HUES64 (cell line): Measurements from ENCODE around the gene FAM20A.

ENCODE experiments used
- H3K27ac ChIP-seq: 2 replicates; pipeline ENCODE4 v1.7.0; 2013; ENCODE audit warnings: low read depth, low read length, inconsistent platforms
- H3K27me3 ChIP-seq: 2 replicates; pipeline ENCODE4 v1.6.1; 2013; ENCODE audit warnings: mild to moderate bottlenecking, low read length; ENCODE audit not compliant: insufficient read depth
- H3K36me3 ChIP-seq: 2 replicates; pipeline ENCODE4 v1.6.1; 2013; ENCODE audit warnings: mild to moderate bottlenecking, low read length; ENCODE audit not compliant: insufficient read depth
- H3K4me1 ChIP-seq: 2 replicates; pipeline ENCODE4 v1.6.1; 2013; ENCODE audit warnings: mild to moderate bottlenecking, low read length, moderate library complexity; ENCODE audit not compliant: insufficient read depth
- H3K4me3 ChIP-seq: 2 replicates; pipeline ENCODE4 v1.5.1; 2013; ENCODE audit warnings: mild to moderate bottlenecking, low read length, moderate library complexity
- H3K9ac ChIP-seq: 2 replicates; pipeline ENCODE4 v1.6.1; 2013; ENCODE audit warnings: mild to moderate bottlenecking, low read depth, low read length
- H3K9me3 ChIP-seq: 2 replicates; pipeline ENCODE4 v1.6.1; 2013; ENCODE audit warnings: low read depth, low read length; ENCODE audit not compliant: insufficient read depth
- WGBS: fragments of 150-250, 120-280 bp; methylation state at CpG from one replicate; pipeline ENCODE4 v1.1.7; 2013; ENCODE audit warnings: missing lambda C conversion rate; 5-methylcytosine and 5-hydroxymethylcytosine counted together

Gene FAM20A

DNA sequence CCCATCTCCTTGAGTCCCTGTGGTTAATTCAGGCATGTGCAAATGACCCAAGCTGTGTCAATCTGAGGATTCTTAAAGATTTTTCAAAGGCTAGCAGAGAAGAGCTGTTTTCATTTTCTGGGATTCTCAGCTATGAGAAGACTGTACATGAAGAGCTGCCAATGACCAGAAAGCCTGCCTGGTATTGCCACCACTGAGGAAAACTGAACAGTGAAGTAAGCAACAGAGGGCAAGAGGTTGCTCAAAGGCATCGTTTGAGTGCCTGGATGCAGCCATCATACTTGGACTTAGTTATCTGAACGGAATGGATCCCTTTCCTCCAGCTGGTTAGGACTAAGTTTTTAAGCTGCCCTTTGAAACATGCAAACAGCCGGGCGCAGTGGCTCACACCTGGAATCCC lies 38.4 kb downstream of the FAM20A start:
- Histone ChIP-seq H3K36me3 (no peaks in the 10 kb centered on the region), H3K9me3 (no peaks in the 10 kb centered on the region), H3K27me3 (no peaks in the 10 kb centered on the region), H3K9ac (no peak overlapping the region), H3K4me1 (no peaks in the 10 kb centered on the region), H3K4me3 (no peak overlapping the region), H3K27ac (no peak overlapping the region)
- 92% methylated on average over 4 of the region's 4 CpGs for whole genome bisulfite sequencing

DNA sequence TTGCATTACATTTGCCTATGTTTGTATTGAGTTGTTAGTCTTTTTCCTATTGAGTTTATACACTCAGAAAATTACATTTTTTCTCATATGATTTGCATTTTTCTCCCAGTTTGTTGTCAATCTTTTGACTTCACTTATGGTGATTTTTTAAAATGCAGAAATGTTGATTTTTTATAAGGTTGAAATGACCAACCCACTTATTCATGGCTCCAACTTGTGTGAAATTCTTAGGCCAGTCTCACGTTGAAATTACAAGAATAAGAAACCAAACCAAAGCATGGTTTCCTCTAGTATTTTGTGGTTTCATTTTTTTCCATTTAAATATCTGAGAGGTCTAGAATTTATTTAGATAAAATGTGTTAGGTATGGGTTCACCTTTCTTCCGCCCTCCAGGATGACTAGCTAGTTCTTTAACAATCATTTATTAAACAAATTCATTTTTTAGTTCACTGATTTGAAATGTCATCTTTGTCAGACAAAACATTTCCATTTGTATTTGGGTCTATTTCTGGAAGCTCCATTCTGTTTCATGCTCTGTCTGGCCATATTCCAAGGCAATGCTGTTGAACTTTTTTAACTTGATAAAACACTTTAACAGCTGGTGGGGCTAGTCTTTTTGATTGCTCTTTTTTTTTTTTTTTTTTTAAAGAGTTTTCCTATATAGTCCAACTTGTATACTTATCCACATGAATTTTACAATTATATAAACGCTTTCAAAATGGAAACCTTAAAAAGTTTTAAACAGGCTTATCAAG lies 40.0 kb downstream of the FAM20A start:
- WGBS = 67% methylated on average over 1 of the region's 3 CpGs

GRCh38 chr17:68559316-68559715 lies 41.9 kb downstream of the FAM20A start:
- WGBS = no CpG with 5 or more reads among the region's 1 CpG
- Histone ChIP-seq H3K4me3 (no peak overlapping the region), H3K9ac (no peak overlapping the region), H3K36me3 (peaks cover 17% of the 10 kb centered on the region; the same call in 1 of the 2 replicates), H3K9me3 (peaks cover 2% of the 10 kb centered on the region; the same call in 1 of the 2 replicates), H3K27me3 (no peaks in the 10 kb centered on the region), H3K27ac (no peak overlapping the region), H3K4me1 (no peaks in the 10 kb centered on the region)

More for the DNA sequence above, 40.0 kb downstream of the FAM20A start:
- no peaks in the 10 kb centered on the region for H3K27me3 ChIP-seq
- H3K4me3 ChIP-seq = no peak overlapping the region
- H3K27ac ChIP-seq = no peak overlapping the region
- no peaks in the 10 kb centered on the region for H3K9me3 ChIP-seq
- no peaks in the 10 kb centered on the region for H3K4me1 ChIP-seq
- no peak overlapping the region for H3K9ac ChIP-seq
- no peaks in the 10 kb centered on the region for H3K36me3 ChIP-seq

DNA sequence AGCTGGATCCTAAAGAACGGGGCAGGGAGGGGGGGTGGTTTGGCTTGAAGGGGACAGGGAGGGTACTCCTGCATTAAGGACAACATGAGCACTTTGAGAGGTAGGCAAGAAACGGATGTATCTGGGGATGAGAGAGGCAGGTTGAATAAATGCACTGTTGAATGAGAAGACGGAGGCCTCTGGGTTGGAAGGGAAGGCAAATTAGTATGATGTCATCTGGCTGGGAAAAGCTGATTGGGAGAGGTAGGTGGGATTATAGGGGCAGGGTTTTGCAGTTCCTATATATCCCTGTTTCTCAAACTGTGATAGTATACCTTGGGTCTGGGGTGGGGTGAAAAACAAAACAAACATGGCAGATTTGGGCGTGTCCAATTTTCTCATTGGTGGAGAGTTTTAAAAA lies 44.6 kb downstream of the FAM20A start:
- Histone ChIP-seq H3K27me3 (no peaks in the 10 kb centered on the region), H3K4me1 (no peaks in the 10 kb centered on the region), H3K9ac (no peak overlapping the region), H3K4me3 (no peak overlapping the region), H3K9me3 (peaks cover 2% of the 10 kb centered on the region; the same call in 1 of the 2 replicates), H3K27ac (no peak overlapping the region), H3K36me3 (peaks cover 22% of the 10 kb centered on the region)
- 91% methylated on average over 4 of the region's 4 CpGs for WGBS

DNA sequence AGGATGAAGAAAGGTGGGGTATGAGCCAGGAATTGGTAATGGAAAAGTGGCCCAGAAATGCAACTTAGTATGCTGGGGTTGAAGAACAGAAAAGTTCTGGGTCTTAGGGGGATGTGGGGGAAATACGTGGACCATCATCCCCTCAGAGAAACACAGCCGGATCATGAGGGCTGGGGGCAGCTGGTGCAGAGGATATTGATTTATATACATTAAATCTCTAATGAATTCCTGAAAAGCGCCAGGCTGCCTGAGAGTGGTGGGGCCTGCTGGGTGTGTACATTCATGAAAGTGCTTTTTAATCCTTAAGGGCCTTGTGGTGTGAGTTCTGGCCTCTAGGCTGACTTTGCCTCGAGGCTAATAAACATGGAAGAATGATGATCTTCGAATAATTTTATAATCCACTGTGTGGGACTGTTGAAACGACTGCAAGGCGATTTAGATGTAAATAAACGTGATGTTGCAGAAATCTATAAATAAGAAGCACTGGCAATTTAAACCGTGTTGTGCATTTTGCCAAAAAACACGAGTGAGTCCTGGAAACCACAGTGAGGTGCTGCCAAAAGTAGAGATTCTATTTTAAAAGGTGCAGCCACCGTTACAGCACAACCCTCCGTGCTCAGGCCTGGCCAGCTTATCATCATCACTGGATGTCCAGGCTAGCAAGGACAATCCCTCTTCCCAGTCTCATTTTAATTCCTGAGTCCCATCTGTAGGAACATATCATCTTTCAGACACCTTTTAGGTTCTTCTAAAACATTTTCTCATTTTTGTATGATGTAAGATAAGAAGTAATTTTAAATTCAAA lies 56.9 kb downstream of the FAM20A start:
- no peak overlapping the region for H3K9ac ChIP-seq
- H3K4me1 ChIP-seq = no peaks in the 10 kb centered on the region
- no peaks in the 10 kb centered on the region for H3K9me3 ChIP-seq
- no peaks in the 10 kb centered on the region for H3K27me3 ChIP-seq
- no peak overlapping the region for H3K27ac ChIP-seq
- H3K4me3 ChIP-seq = no peak overlapping the region
- WGBS = 94% methylated on average over 11 of the region's 12 CpGs
- peaks cover 29% of the 10 kb centered on the region for H3K36me3 ChIP-seq

GRCh38 chr17:68542698-68543463 lies 58.3 kb downstream of the FAM20A start:
- 95% methylated on average over 12 of the region's 13 CpGs for WGBS
- no peaks in the 10 kb centered on the region for H3K27me3 ChIP-seq
- H3K4me1 ChIP-seq = no peaks in the 10 kb centered on the region
- H3K4me3 ChIP-seq = no peak overlapping the region
- no peak overlapping the region for H3K27ac ChIP-seq
- peaks cover 44% of the 10 kb centered on the region for H3K36me3 ChIP-seq
- no peak overlapping the region for H3K9ac ChIP-seq
- H3K9me3 ChIP-seq = no peaks in the 10 kb centered on the region

DNA sequence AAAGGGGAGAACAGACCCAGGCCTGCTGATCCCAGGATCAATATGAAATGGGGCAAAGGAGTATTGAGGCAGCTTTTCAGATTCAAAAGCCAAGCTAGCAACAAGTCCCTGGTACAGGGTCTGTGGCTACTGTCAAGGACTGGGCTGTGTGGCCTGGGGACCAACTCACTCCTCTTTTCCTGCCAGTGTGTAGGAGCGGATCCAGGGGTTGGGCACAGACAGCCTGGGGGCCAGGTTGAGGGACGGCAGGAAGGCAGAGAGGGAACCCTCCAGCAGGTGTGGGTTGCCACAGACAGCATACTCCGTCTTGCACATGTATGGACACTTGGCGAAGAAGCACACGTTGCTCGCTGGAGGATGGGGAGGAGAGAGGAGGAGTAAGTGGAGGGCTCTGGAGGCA lies 59.4 kb downstream of the FAM20A start:
- Histone ChIP-seq H3K4me3 (no peak overlapping the region), H3K9ac (no peak overlapping the region), H3K4me1 (no peaks in the 10 kb centered on the region), H3K36me3 (peaks cover 54% of the 10 kb centered on the region), H3K27me3 (no peaks in the 10 kb centered on the region), H3K9me3 (no peaks in the 10 kb centered on the region), H3K27ac (no peak overlapping the region)
- 95% methylated on average over 6 of the region's 6 CpGs for WGBS

GRCh38 chr17:68540981-68541380 lies 60.2 kb downstream of the FAM20A start:
- Histone ChIP-seq H3K9ac (no peak overlapping the region), H3K4me3 (no peak overlapping the region), H3K9me3 (no peaks in the 10 kb centered on the region), H3K27me3 (no peaks in the 10 kb centered on the region), H3K36me3 (peaks cover 62% of the 10 kb centered on the region), H3K27ac (no peak overlapping the region), H3K4me1 (no peaks in the 10 kb centered on the region)
- 95% methylated on average over 8 of the region's 8 CpGs for WGBS

GRCh38 chr17:68539548-68540467 lies 61.4 kb downstream of the FAM20A start:
- 91% methylated on average over 20 of the region's 20 CpGs for WGBS
- H3K27me3 ChIP-seq = no peaks in the 10 kb centered on the region
- H3K27ac ChIP-seq = no peak overlapping the region
- H3K9ac ChIP-seq = no peak overlapping the region
- H3K9me3 ChIP-seq = no peaks in the 10 kb centered on the region
- peaks cover 74% of the 10 kb centered on the region for H3K36me3 ChIP-seq
- H3K4me3 ChIP-seq = no peak overlapping the region
- H3K4me1 ChIP-seq = no peaks in the 10 kb centered on the region

- no peak overlapping the region for H3K9ac ChIP-seq
These were observed 65.2 kb downstream of the FAM20A start for GRCh38 chr17:68535922-68536321.

More at GRCh38 chr17:68535922-68536321, 65.2 kb downstream of the FAM20A start:
- no peaks in the 10 kb centered on the region for H3K27me3 ChIP-seq
- H3K4me1 ChIP-seq = no peaks in the 10 kb centered on the region
- no peaks in the 10 kb centered on the region for H3K9me3 ChIP-seq
- 92% methylated on average over 3 of the region's 3 CpGs for WGBS
- H3K27ac ChIP-seq = no peak overlapping the region
- H3K36me3 ChIP-seq = peaks cover 96% of the 10 kb centered on the region
- H3K4me3 ChIP-seq = no peak overlapping the region
